Iris pigment epithelial cell (primary cell): Measurements from ENCODE around the gene SEPTIN5.
A peak's percentile ranks its signal among the peaks of the same experiment; 100 is the strongest.

Source experiments
- DNase-seq: peaks from one replicate; pipeline ENCODE4 v3.0.0-alpha.2; 2011; ENCODE audit warnings: low read depth

The SEPTIN5 gene

GRCh38 chr22:19748991-19749664 is 34.8 kb downstream of the SEPTIN5 start:
- no peak for DNase-seq

DNA sequence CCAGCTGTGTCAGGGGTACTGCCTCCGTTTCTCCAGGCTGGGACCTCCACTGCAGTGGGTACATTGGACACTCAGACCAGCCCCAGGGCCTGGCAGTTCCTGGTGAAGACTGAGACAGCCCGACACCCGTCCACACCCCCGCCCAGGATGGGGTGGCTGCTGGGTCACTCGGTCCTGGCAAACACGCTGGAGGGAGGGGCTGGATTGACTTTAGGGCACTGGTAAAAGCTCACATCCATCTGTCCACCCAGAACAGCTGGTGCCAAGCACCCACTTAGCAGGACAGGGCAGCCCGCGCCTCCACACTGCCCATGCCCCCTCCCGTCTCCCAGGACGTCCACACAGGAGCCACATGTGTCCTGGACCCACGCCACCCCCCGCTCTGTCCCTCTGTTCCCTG is 35.6 kb downstream of the SEPTIN5 start:
- DNase-seq = no peak

- peak; percentile 71 for DNase-seq
Observed at GRCh38 chr22:19750507-19751490, 36.5 kb downstream of the SEPTIN5 start.

- no peak for DNase-seq
Observed at GRCh38 chr22:19751497-19752245, 37.4 kb downstream of the SEPTIN5 start.

GRCh38 chr22:19753090-19753842 is 39.0 kb downstream of the SEPTIN5 start:
- no peak for DNase-seq

GRCh38 chr22:19753996-19754700 is 39.8 kb downstream of the SEPTIN5 start:
- DNase-seq = no peak

- DNase-seq = no peak
Observed at GRCh38 chr22:19754701-19755144, 40.4 kb downstream of the SEPTIN5 start.

DNA sequence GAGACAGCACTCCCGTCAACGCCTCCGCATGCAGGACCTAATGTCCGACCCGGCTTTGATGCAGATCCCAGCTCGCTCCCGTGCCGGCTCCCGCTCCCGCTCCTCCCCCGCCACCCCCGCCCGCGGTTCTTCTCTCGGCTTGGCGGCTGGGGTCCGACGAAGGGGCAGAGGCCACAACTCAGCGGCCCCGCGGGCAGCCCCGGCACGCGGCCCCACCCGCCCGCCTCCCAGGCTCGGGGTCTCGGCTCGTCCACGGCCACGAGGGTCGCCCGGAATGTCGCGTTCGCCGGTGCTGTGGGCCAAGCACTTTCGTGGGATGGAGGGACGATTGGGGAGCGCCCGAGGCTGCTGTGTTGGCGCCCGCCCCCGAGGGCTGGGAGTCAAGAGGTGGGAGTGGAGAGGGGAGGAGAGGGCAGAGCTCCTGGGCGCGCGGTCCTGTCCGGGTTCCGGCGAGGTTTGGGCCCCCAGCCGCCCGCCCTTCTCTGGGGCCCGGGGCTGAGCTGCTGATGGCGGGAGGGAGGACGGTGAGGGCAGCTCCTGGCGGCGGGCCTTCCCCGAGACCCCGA is 40.9 kb downstream of the SEPTIN5 start:
- no peak for DNase-seq

- no peak for DNase-seq
Observed at GRCh38 chr22:19755722-19756287, 41.5 kb downstream of the SEPTIN5 start.

DNA sequence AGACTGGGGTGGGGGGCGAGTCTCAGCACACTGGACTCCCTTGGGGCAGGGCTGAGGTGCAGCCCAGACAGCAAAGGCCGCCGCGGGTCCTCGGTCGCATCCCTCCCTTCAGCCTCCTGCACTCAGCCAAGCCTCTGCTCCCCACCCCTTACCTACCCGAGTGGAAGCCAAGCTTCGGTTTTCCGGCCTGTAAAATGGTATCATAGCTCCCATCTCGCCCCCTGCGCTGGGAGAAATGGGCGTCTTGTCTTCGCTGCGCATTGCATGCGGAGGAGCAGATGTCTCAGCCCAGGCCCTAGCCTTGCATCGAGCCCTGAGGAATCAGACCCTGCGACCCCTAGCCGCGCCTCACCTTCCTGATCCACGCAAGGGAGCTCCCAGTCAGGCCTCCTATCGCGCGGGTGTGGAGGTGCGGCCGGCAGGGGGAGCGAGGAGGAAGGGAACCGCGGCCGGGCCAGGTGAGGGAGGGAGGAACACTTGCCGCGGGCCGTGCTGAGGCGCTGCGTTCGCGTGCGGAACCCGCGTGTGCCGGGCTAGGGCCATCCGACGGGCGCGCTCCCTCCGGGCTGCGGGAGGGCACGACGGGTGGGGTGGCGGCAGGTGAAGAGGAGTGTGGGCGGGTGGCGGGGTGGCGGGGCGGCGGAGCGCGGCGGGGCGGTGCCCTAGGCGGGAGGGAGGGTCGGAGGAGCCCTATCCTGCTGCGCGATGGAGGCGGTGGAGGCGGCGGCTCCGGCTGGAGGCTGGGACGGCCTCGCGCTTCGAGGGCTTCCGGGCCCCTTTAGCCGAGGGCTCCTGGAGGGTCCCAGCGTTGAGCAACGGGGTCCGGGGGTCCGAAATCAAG is 42.2 kb downstream of the SEPTIN5 start:
- DNase-seq = no peak

DNA sequence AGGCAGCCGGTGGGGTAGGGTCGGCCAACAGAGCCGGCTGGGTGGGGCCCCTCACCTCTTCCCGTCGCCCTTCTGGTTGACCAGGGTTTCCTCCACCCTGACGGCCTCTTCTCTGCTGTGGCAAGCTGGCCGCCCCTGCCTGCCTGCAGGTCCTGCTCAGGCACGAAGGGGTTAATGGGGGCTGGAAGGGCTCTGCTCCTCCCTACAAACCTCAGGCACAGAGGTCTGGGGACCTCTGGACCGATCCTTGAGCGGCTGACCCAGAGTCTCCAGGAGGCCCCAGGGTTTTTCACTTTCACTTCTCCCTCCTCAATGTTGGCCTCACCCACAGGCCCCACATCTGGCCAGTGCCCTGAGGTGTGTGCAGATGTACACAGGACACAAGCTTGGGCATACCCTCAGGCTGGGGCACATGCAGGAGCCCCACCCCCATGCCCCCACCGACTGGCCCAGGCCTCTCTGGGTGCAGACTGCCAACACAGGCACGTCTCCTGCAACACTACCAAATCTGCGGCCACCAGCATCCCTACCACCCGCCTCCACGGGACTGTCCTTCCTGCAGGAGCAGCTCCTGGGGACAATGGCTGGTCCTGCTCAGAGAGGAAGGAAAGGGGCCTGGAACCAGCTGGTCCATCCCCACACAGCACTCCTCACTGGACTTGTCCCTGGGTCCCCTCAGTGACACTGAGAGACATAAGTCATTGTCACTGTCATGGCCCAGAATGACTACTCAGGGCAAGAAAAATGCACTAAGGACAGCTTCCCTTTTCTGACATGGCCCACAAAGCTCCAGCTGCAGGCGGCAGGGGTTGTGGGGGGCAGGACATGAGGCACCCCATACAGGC is 43.1 kb downstream of the SEPTIN5 start:
- DNase-seq = no peak

- DNase-seq = no peak
Observed at GRCh38 chr22:19757985-19758895, 43.9 kb downstream of the SEPTIN5 start.

- no peak for DNase-seq
Observed at GRCh38 chr22:19758896-19759426, 44.7 kb downstream of the SEPTIN5 start.

- DNase-seq = no peak
Observed at GRCh38 chr22:19759427-19760057, 45.2 kb downstream of the SEPTIN5 start.

- no peak for DNase-seq
Observed at GRCh38 chr22:19760058-19760950, 46.0 kb downstream of the SEPTIN5 start, which contains the start of gene TBX1. TBX1 (plus strand) TSS chr22:19760778; CDS start chr22:19760844, 66 bp downstream.
